ENCODE measurements around the gene CD209. TPM values are rescaled to one million over a fixed set of nuclear protein-coding genes. Genes with fewer than 3 reads are reported as not detected.

Gene CD209
- polyA plus RNA-seq, 3 donors = 1.1 to 2.1 (median 1.8) TPM

DNA sequence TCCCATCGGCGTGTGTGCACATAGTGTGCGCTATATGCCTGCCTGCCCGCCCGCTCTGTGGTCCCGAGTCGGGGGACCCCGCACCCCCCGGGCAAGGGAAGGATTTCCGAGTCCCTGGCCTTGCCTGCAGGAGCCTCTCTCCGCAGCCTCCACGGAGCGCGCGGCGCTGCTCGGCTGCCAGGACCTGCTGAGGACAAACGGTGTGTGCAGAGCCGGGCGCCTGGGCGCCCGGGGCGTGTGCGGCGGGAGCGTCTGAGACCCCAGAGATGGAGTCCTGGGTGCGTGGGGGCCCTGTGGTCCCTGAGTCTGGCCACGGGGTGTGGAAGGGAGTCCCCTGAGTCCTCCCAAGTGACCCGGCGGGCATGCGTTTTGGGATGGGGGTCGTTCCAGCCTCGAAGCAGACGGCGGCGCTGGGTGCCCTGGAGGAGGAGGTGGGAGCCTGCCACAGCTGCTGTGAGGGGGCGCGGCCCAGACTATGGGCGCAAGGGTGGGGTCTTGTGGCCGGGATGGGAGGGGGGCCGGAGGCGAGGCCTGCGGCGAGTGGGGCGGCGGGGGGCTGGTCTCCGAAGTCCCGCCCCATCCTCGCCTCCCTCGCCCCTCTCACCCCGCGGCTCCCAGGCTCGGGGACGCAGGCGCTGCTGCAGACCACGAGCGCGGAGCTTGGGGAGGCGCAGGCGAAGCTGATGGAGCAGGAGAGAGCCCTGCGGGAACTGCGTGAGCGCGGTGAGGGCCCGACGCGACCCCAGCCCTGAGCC is 41.0 kb upstream of the CD209 start:
- Histone ChIP-seq H2AFZ (ENCODE audit: insufficient read depth, low read depth, low read length, poor library complexity, severe bottlenecking) (no peak overlapping the region), H4K20me1 (ENCODE audit: insufficient read depth, low read length) (no peaks in the 10 kb centered on the region), H3K36me3 (replicated peaks in 1 of 2; ENCODE audit: control insufficient read depth in 1 of 2, insufficient read depth in 2 of 2, low read length in 2 of 2) (no peaks in the 10 kb centered on the region), H3K79me2 (ENCODE audit: insufficient read depth, low read length) (no peaks in the 10 kb centered on the region), H3K4me2 (replicated peaks; ENCODE audit: extremely low read depth, low read length, poor library complexity, severe bottlenecking) (peak overlapping the region; percentile 46), H3K27me3 (ENCODE audit: control insufficient read depth in 2 of 2, insufficient read depth in 2 of 2, low read length in 2 of 2) (peaks cover 14 to 43% of the 10 kb centered on the region in 2 donors), H3K9me3 (replicated peaks in 1 of 2; ENCODE audit: control insufficient read depth in 1 of 2, insufficient read depth in 1 of 2, low read length in 2 of 2) (peaks cover 3 to 7% of the 10 kb centered on the region in 2 donors), H3K4me3 (replicated peaks in 1 of 3; ENCODE audit: low read depth in 2 of 3, low read length in 3 of 3) (peak overlapping the region in 1 of 3 experiments; percentile 44), H3K4me1 (ENCODE audit: control insufficient read depth in 1 of 2, insufficient read depth in 2 of 2, low read length in 2 of 2) (peaks cover 40 to 44% of the 10 kb centered on the region in 2 donors), H3K27ac (ENCODE audit: low read depth in 1 of 2, low read length in 2 of 2) (no peak overlapping the region), H3K9ac (ENCODE audit: insufficient read depth, low read length, poor library complexity, severe bottlenecking) (no peak overlapping the region)
- Mint-ChIP-seq H3K9me3 (peaks cover 0 to 32% (median 18%) of the 10 kb centered on the region in 7 donors), H3K27ac (no peak overlapping the region), H3K4me1 (peaks cover 33% of the 10 kb centered on the region), H3K36me3 (peaks cover 4 to 7% of the 10 kb centered on the region in 2 donors), H3K4me3 (peak overlapping the region in 1 of 2 donors; percentile 79), H3K27me3 (ENCODE audit: low read depth in 3 of 3) (peaks cover 28 to 50% (median 38%) of the 10 kb centered on the region in 3 donors)
- WGBS (ENCODE audit: insufficient coverage) = 4% methylated on average over 59 of the region's 67 CpGs
- no peak for TF ChIP-seq CTCF (IDR thresholded peaks at IDR 0.05)
- DNase-seq = no peak
- intact Hi-C loops (cut with micrococcal nuclease) = no loop called here

DNA sequence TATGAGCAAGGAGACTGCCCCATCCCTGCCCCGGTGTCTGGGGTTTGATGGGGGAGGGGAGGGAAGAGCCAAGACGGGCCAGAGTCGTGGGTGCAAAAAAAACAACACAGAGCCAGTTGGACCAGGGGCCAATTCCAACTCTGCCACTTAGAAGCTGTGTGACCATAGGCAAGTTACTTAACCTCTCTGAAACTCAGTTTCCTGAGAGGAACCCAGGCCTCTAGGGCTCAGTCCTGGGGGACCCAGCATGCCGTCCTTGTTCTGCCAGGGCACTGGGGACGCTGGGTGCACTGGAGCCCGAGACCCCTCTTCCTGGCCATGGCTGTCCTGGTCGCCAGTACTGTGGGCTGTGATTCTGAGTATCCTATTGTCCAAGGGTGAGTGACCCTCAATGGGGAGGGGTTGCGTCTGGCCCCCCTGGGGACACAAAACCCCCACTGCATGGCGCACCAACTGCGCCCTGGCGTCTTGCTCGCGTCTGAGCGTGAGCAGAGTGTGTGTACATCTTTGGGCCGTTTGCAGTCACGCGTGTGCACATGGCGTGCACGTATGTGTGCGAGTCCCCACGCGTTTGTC is 40.4 kb upstream of the CD209 start:
- peaks cover 35% of the 10 kb centered on the region for H3K4me1 Mint-ChIP-seq

More for the DNA sequence above, 40.4 kb upstream of the CD209 start:
- Histone ChIP-seq H3K27me3 (ENCODE audit: control insufficient read depth in 2 of 2, insufficient read depth in 2 of 2, low read length in 2 of 2) (peaks cover 14 to 43% of the 10 kb centered on the region in 2 donors), H3K79me2 (ENCODE audit: insufficient read depth, low read length) (no peaks in the 10 kb centered on the region), H3K4me1 (ENCODE audit: control insufficient read depth in 1 of 2, insufficient read depth in 2 of 2, low read length in 2 of 2) (peaks cover 41 to 50% of the 10 kb centered on the region in 2 donors), H2AFZ (ENCODE audit: insufficient read depth, low read depth, low read length, poor library complexity, severe bottlenecking) (no peak overlapping the region), H3K27ac (ENCODE audit: low read depth in 1 of 2, low read length in 2 of 2) (no peak overlapping the region), H3K36me3 (replicated peaks in 1 of 2; ENCODE audit: control insufficient read depth in 1 of 2, insufficient read depth in 2 of 2, low read length in 2 of 2) (no peaks in the 10 kb centered on the region), H3K4me2 (replicated peaks; ENCODE audit: extremely low read depth, low read length, poor library complexity, severe bottlenecking) (peak overlapping the region; percentile 46), H3K9me3 (replicated peaks in 1 of 2; ENCODE audit: control insufficient read depth in 1 of 2, insufficient read depth in 1 of 2, low read length in 2 of 2) (peaks cover 3 to 7% of the 10 kb centered on the region in 2 donors), H4K20me1 (ENCODE audit: insufficient read depth, low read length) (no peaks in the 10 kb centered on the region), H3K9ac (ENCODE audit: insufficient read depth, low read length, poor library complexity, severe bottlenecking) (no peak overlapping the region), H3K4me3 (replicated peaks in 1 of 3; ENCODE audit: low read depth in 2 of 3, low read length in 3 of 3) (peak overlapping the region in 1 of 3 experiments; percentile 28)
- Mint-ChIP-seq H3K4me3 (peak overlapping the region in 1 of 2 donors; percentile 88), H3K9me3 (peaks cover 0 to 26% (median 15%) of the 10 kb centered on the region in 7 donors), H3K27ac (no peak overlapping the region), H3K36me3 (peaks cover 4 to 7% of the 10 kb centered on the region in 2 donors), H3K27me3 (ENCODE audit: low read depth in 3 of 3) (peaks cover 28 to 50% (median 38%) of the 10 kb centered on the region in 3 donors)
- no peak for TF ChIP-seq CTCF (IDR thresholded peaks at IDR 0.05)
- WGBS (ENCODE audit: insufficient coverage) = 14% methylated on average over 18 of the region's 22 CpGs
- DNase-seq = no peak
- intact Hi-C loops (cut with micrococcal nuclease) = no loop called here

Measured in CD14-positive monocyte (primary cell).